Measurements from ENCODE around the gene PTPN4. TPM values are rescaled to one million over a fixed set of nuclear protein-coding genes. Genes with fewer than 3 reads are reported as not detected.

PTPN4 gene
- total RNA-seq, 2 donors from 2014 or later, result 12.2 to 21.1 TPM

- H3K36me3 ChIP-seq (replicated peaks in 1 of 2; ENCODE audit: insufficient read depth in 1 of 2, low read depth in 2 of 2), result no peaks in the 10 kb centered on the region
- ATAC-seq (no peak), DNase-seq (no peak)
- H3K27ac ChIP-seq, result no peak overlapping the region
- no peak for TF ChIP-seq CTCF (IDR thresholded peaks at IDR 0.05)
- TF ChIP-seq POLR2A (IDR thresholded peaks at IDR 0.05), result no peak
- H3K27me3 ChIP-seq, result no peaks in the 10 kb centered on the region
- no peaks in the 10 kb centered on the region for H3K4me1 ChIP-seq
- intact Hi-C loops (cut with DNase I), result no loop called here
- H3K9me3 ChIP-seq, result no peaks in the 10 kb centered on the region
- H3K4me3 ChIP-seq, result no peak overlapping the region
Observed at GRCh38 chr2:119922699-119923098, 163.0 kb downstream of the PTPN4 start.

- Histone ChIP-seq H3K4me1 (no peaks in the 10 kb centered on the region), H3K4me3 (no peak overlapping the region), H3K27me3 (no peaks in the 10 kb centered on the region), H3K36me3 (replicated peaks in 1 of 2; ENCODE audit: insufficient read depth in 1 of 2, low read depth in 2 of 2) (no peaks in the 10 kb centered on the region), H3K9me3 (no peaks in the 10 kb centered on the region), H3K27ac (no peak overlapping the region)
- intact Hi-C loops (cut with DNase I), result no loop called here
- DNase-seq (no peak), ATAC-seq (no peak)
- TF ChIP-seq CTCF (IDR thresholded peaks at IDR 0.05) (no peak), POLR2A (IDR thresholded peaks at IDR 0.05) (no peak)
- WGBS, 2 donors, result 70 to 71% methylated on average over 2 of the region's 2 CpGs
Observed at GRCh38 chr2:119929537-119929936, 169.8 kb downstream of the PTPN4 start.

DNA sequence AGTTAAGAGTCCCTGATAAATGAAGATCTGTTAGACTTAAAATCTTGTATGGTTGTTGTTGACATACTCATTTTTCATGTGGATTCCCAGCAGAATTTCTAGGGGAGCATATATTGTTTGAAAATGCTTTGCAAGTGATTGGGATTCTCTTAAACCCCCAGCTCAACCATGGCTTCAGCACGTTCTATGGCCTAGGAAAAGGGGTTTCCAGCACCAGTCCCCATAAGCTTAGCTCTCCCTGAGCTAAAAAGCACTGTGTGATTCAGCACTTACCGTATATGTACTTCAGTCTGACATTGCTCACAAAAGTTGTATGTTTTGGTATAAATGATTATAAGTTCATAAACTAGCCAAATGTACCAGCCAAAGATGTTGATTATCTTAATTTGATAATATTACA is 173.1 kb downstream of the PTPN4 start:
- Histone ChIP-seq H3K4me3 (no peak overlapping the region), H3K4me1 (no peaks in the 10 kb centered on the region), H3K27me3 (no peaks in the 10 kb centered on the region), H3K27ac (no peak overlapping the region), H3K36me3 (replicated peaks in 1 of 2; ENCODE audit: insufficient read depth in 1 of 2, low read depth in 2 of 2) (no peaks in the 10 kb centered on the region), H3K9me3 (no peaks in the 10 kb centered on the region)
- ATAC-seq, result no peak
- 92 to 98% methylated on average over 2 of the region's 2 CpGs for WGBS, 2 donors
- TF ChIP-seq POLR2A (IDR thresholded peaks at IDR 0.05) (no peak), CTCF (IDR thresholded peaks at IDR 0.05) (no peak)
- no peak for DNase-seq
- intact Hi-C loops (cut with DNase I), result loop anchor here (10.0 kb wide), 1 partner anchor 208 kb away; no protein-coding TSS in a partner anchor

GRCh38 chr2:119934319-119934718 is 174.6 kb downstream of the PTPN4 start:
- no peaks in the 10 kb centered on the region for H3K27me3 ChIP-seq
- H3K9me3 ChIP-seq, result no peaks in the 10 kb centered on the region
- no peak for ATAC-seq
- TF ChIP-seq POLR2A (IDR thresholded peaks at IDR 0.05), result no peak
- no peak for TF ChIP-seq CTCF (IDR thresholded peaks at IDR 0.05)
- DNase-seq, result no peak
- intact Hi-C loops (cut with DNase I), result loop anchor here (10.0 kb wide), 1 partner anchor 210 kb away; no protein-coding TSS in a partner anchor
- no peaks in the 10 kb centered on the region for H3K36me3 ChIP-seq (replicated peaks in 1 of 2; ENCODE audit: insufficient read depth in 1 of 2, low read depth in 2 of 2)
- H3K27ac ChIP-seq, result no peak overlapping the region
- no peaks in the 10 kb centered on the region for H3K4me1 ChIP-seq
- no peak overlapping the region for H3K4me3 ChIP-seq

- no peak for ATAC-seq
- 73 to 89% methylated on average over 2 of the region's 2 CpGs for WGBS, 2 donors
- no peak overlapping the region for H3K27ac ChIP-seq
- TF ChIP-seq CTCF (IDR thresholded peaks at IDR 0.05), result no peak
- no peak for TF ChIP-seq POLR2A (IDR thresholded peaks at IDR 0.05)
- intact Hi-C loops (cut with DNase I), result loop anchor here (10.0 kb wide), 1 partner anchor 213 kb away; no protein-coding TSS in a partner anchor
- no peak for DNase-seq
- no peaks in the 10 kb centered on the region for H3K9me3 ChIP-seq
- no peaks in the 10 kb centered on the region for H3K4me1 ChIP-seq
- no peaks in the 10 kb centered on the region for H3K36me3 ChIP-seq (replicated peaks in 1 of 2; ENCODE audit: insufficient read depth in 1 of 2, low read depth in 2 of 2)
- no peaks in the 10 kb centered on the region for H3K27me3 ChIP-seq
- H3K4me3 ChIP-seq, result no peak overlapping the region
Observed at GRCh38 chr2:119937680-119938079, 178.0 kb downstream of the PTPN4 start.

Measured in body of pancreas (tissue), 4 donors.